GM12878 (cell line): ENCODE data around the gene MARCHF6. TPM values are rescaled to one million over a fixed set of nuclear protein-coding genes. Genes with fewer than 3 reads are reported as not detected.

Source experiments
- ATAC-seq: fragments of 200-7000 bp; cut with Tn5 transposase; 3 replicates; pipeline ENCODE4 v1.9.1; 2020; ENCODE audit warnings: mild to moderate bottlenecking, moderate library complexity
- BruUV-seq: library from RNA; stranded (reverse); fragments of 400-500 nt; replicated peaks from 2 replicates; lab custom pipeline; 2021; lab: Mats Ljungman, UMichigan
- CTCF ChIA-PET: fragments of 300-600 bp; sonication (Branson Sonifier 250); formaldehyde crosslinking; extraction: SDS; loops from one replicate; lab custom pipeline; 2021; ENCODE audit warnings: inconsistent platforms; lab: Yijun Ruan, JAX
- POLR2A ChIA-PET: fragments of 350-600 bp; formaldehyde crosslinking; extraction: SDS; loops from one replicate; lab custom pipeline; 2021; ENCODE audit warnings: inconsistent platforms; lab: Charles Lee
- RAD21 ChIA-PET: fragments of 300-600 bp; sonication (Branson Sonifier 250); formaldehyde crosslinking; loops from one replicate; lab custom pipeline; 2023; ENCODE audit warnings: antibody characterized with exemption; ENCODE audit not compliant: unreplicated experiment; lab: Charles Lee
- SMC1A ChIA-PET: fragments of 300-600 bp; sonication (Branson Sonifier 250); formaldehyde crosslinking; loops from one replicate; lab custom pipeline; 2023; ENCODE audit not compliant: unreplicated experiment, uncharacterized antibody; lab: Charles Lee
- DNase-seq: peaks from one replicate; pipeline ENCODE4 v3.0.0-alpha.2; 2011; ENCODE audit warnings: low read depth, low spot score
- FAIRE-seq: peaks from 3 replicates; lab custom pipeline; 2011; peaks lifted over from hg19 to GRCh38; lab: Jason Lieb, UNC
- H2AFZ ChIP-seq: 2 replicates; pipeline ENCODE4 v1.6.0; 2011; ENCODE audit warnings: low read depth, low read length, control low read depth; ENCODE audit not compliant: control insufficient read depth
- H3K27ac ChIP-seq: 2 replicates; pipeline ENCODE4 v1.5.1; 2011; ENCODE audit warnings: control low read depth; ENCODE audit not compliant: control insufficient read depth, insufficient read depth
- H3K27me3 ChIP-seq, 2 experiments: replicated peaks in 1 of 2; 2 replicates each; pipeline versions ENCODE4 v1.6.0 to v1.6.1; 2011; ENCODE audit warnings: low read length in 1 of 2; ENCODE audit not compliant: control insufficient read depth in 2 of 2, insufficient read depth in 2 of 2
- H3K36me3 ChIP-seq, 2 experiments: 2 replicates each; pipeline ENCODE4 v1.5.1; 2011; ENCODE audit warnings: low read length in 1 of 2; ENCODE audit not compliant: control insufficient read depth in 2 of 2, insufficient read depth in 2 of 2
- H3K4me1 ChIP-seq: 2 replicates; pipeline ENCODE4 v1.6.1; 2011; ENCODE audit warnings: mild to moderate bottlenecking, low read length, moderate library complexity, mixed read lengths; ENCODE audit not compliant: control insufficient read depth, insufficient read depth
- H3K4me2 ChIP-seq: 2 replicates; pipeline ENCODE4 v1.6.0; 2011; ENCODE audit warnings: control low read depth; ENCODE audit not compliant: control insufficient read depth, insufficient read depth
- H3K4me3 ChIP-seq: fragments of 200-600 bp; sonication (generic); 2 replicates; pipeline ENCODE4 v1.5.1; 2016
- H3K79me2 ChIP-seq: 2 replicates; pipeline ENCODE4 v1.6.0; 2011; ENCODE audit warnings: low read length; ENCODE audit not compliant: control insufficient read depth, insufficient read depth
- H3K9ac ChIP-seq: 2 replicates; pipeline ENCODE4 v1.8.0; 2011; ENCODE audit warnings: low read length, control low read depth, mixed read lengths; ENCODE audit not compliant: control insufficient read depth, insufficient read depth
- H3K9me3 ChIP-seq: replicated peaks from 3 replicates; pipeline ENCODE4 v1.5.1; 2011; ENCODE audit warnings: mild to moderate bottlenecking, low read length; ENCODE audit not compliant: control insufficient read depth, insufficient read depth
- H4K20me1 ChIP-seq: 2 replicates; pipeline ENCODE4 v1.6.0; 2011; ENCODE audit not compliant: control insufficient read depth, insufficient read depth
- BRCA1 ChIP-seq: IDR thresholded peaks from 2 replicates; pipeline ENCODE4 v1.6.1; 2011; ENCODE audit warnings: low read depth, low read length, improper control_type of control experiment
- CBX3 ChIP-seq: fragments of 200-600 bp; sonication (generic); IDR thresholded peaks from 2 replicates; pipeline ENCODE4 v1.6.1; 2016; ENCODE audit warnings: low read depth, borderline replicate concordance
- EED ChIP-seq: sonication (generic); IDR thresholded peaks from 2 replicates; pipeline ENCODE4 v1.6.1; 2016; ENCODE audit warnings: antibody characterized with exemption, low read depth
- EP300 ChIP-seq, 2 experiments: fragments of 150-350 bp in 1 of 2; IDR thresholded peaks; 2 replicates each; pipeline ENCODE4 v1.6.1; 2011 to 2012; ENCODE audit warnings: low read depth in 2 of 2, low read length in 2 of 2, borderline replicate concordance in 1 of 2, improper control_type of control experiment in 1 of 2, inconsistent platforms in 1 of 2; ENCODE audit not compliant: control insufficient read depth in 1 of 2
- MLLT1 ChIP-seq: fragments of 450-650 bp; IDR thresholded peaks from 2 replicates; pipeline ENCODE4 v1.6.1; 2016; ENCODE audit warnings: mild to moderate bottlenecking
- NRF1 ChIP-seq: conservative IDR thresholded peaks from 2 replicates; pipeline ENCODE4 v1.6.1; 2011; ENCODE audit warnings: mild to moderate bottlenecking, low read depth, low read length, improper control_type of control experiment
- RBBP5 ChIP-seq: fragments of 200-600 bp; sonication (generic); conservative IDR thresholded peaks from 2 replicates; pipeline ENCODE4 v1.6.1; 2016
- RELA ChIP-seq: fragments of 450-650 bp; IDR thresholded peaks from 2 replicates; pipeline ENCODE4 v1.8.0; 2014; ENCODE audit warnings: borderline replicate concordance; ENCODE audit not compliant: partially characterized antibody
- RELB ChIP-seq: fragments of 450-650 bp; IDR thresholded peaks from 2 replicates; pipeline ENCODE4 v1.6.1; 2017; ENCODE audit warnings: low read depth, mild to moderate bottlenecking, moderate library complexity
- SIN3A ChIP-seq: IDR thresholded peaks from 2 replicates; pipeline ENCODE4 v1.6.1; 2012; ENCODE audit warnings: low read depth, low read length, improper control_type of control experiment
- SMARCA5 ChIP-seq: fragments of 450-650 bp; IDR thresholded peaks from 2 replicates; pipeline ENCODE4 v1.6.1; 2017; ENCODE audit warnings: mild to moderate bottlenecking
- SREBF2 ChIP-seq: IDR thresholded peaks from 2 replicates; pipeline ENCODE4 v1.6.1; 2012; ENCODE audit warnings: mild to moderate bottlenecking, low read length
- WGBS: methylation state at CpG from one replicate; pipeline ENCODE4 v1.1.6; 2016; ENCODE audit warnings: low lambda C conversion rate; ENCODE audit not compliant: insufficient replicate concordance, insufficient coverage; ENCODE audit errors: missing lambda C conversion rate; 5-methylcytosine and 5-hydroxymethylcytosine counted together
- in situ Hi-C: fragments of 300-500 bp; cut with MboI; formaldehyde crosslinking; loops from 9 replicates; pipeline ENCODE4 v1.14.3; 2018; ENCODE audit warnings: mixed read lengths
- intact Hi-C: fragments of 100-400 bp; cut with micrococcal nuclease; formaldehyde crosslinking; loops from one replicate; pipeline ENCODE4 v1.14.2; 2022; ENCODE audit not compliant: unreplicated experiment
- polyA plus RNA-seq, 11 experiments: library from polyadenylated mRNA; depleted of rRNA in 4 of 11; unstranded in 6 of 11; stranded (reverse) in 5 of 11; fragments of >200 nt; fragmentation: Nextera tagmentation in 4 of 11; fragmentation: Illumina TruSeq in 1 of 11; extraction: Ambion mirVana in 4 of 11; extraction: Trizol in 1 of 11; gene quantifications; 1 replicate in 1 of 11; 2 replicates in 10 of 11; pipeline versions ENCODE4 v1.2.1 to v1.2.3, GENCODE V29; 2011 to 2016; ENCODE audit warnings: inconsistent platforms in 2 of 11, missing spikeins in 2 of 11, low read depth in 1 of 11
- total RNA-seq, 4 experiments: library from RNA; depleted of rRNA in 3 of 4; stranded (reverse); fragments of >200 nt in 3 of 4; fragmentation: Illumina TruSeq in 1 of 4; extraction: Trizol in 1 of 4; gene quantifications; 2 replicates each; pipeline versions ENCODE4 v1.2.1 to v1.2.3, GENCODE V29; 2013 to 2021
- TF ChIP-seq, protein P1 (sequence below): fragments of 450-650 bp; formaldehyde crosslinking; IDR thresholded peaks from 2 replicates; pipeline ENCODE4 v1.4.0; 2020; ENCODE audit warnings: mild to moderate bottlenecking, moderate library complexity
- TF ChIP-seq, protein P2 (sequence below): fragments of 450-650 bp; IDR thresholded peaks from 2 replicates; pipeline ENCODE4 v1.6.1; 2014; ENCODE audit warnings: mild to moderate bottlenecking
- TF ChIP-seq, protein P3 (sequence below): fragments of 450-650 bp; IDR thresholded peaks from 2 replicates; pipeline ENCODE4 v1.6.1; 2017; ENCODE audit warnings: mild to moderate bottlenecking

Gene MARCHF6
- total and polyA plus RNA-seq, 10 of the 15 experiments (the other 5 are each of a cell fraction or from before 2014, with no cell fraction given) = 39.1 to 172 (median 61.0) TPM

DNA sequence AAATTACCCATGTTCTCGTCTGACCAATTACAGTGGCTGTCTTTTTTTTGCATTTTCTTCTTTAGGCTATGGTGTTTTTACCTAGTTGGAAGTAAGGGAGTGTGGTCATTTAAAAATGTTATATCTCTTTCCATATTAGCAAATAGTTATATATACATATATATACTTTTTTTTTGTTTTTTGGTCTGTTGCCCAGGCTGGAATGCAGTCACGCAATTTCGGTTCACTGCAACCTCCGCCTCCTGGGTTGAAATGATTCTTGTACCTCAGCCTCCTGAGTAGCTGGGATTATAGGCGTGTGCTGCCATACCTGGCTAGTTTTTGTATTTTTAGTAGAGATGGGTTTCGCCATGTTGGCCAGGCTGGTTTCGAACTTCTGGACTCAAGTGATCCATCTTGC is 12.3 kb downstream of the MARCHF6 start:
- 87% methylated on average over 7 of the region's 7 CpGs for WGBS
- POLR2A ChIA-PET = no interaction called here
- in situ Hi-C loops = no loop called here
- SMC1A ChIA-PET = interaction anchor here (0.7 to 2.1 kb wide), 2 partner anchors 11 to 94 kb away, joined by 3 to 6 read pairs; no protein-coding TSS in a partner anchor
- ATAC-seq (no peak), FAIRE-seq (no peak), DNase-seq (no peak)
- Histone ChIP-seq H4K20me1 (no peaks in the 10 kb centered on the region), H3K4me2 (no peak overlapping the region), H3K4me1 (peaks cover 6% of the 10 kb centered on the region), H3K9me3 (peaks cover 2% of the 10 kb centered on the region; the same call in 2 of the 3 replicates), H3K27ac (no peak overlapping the region), H3K36me3 (peaks cover 0 to 2% of the 10 kb centered on the region in 2 experiments; a peak in 1 of 4 replicates), H3K79me2 (peaks cover 94% of the 10 kb centered on the region), H3K27me3 (no peaks in the 10 kb centered on the region), H3K4me3 (no peak overlapping the region), H3K9ac (no peak overlapping the region), H2AFZ (no peak overlapping the region)
- intact Hi-C loops = no loop called here
- RAD21 ChIA-PET = no interaction called here
- BruUV-seq = no TSS peak
- CTCF ChIA-PET = interaction anchor here (0.6 to 2.6 kb wide), 5 partner anchors 9 to 372 kb away, joined by 3 to 12 read pairs (median 5); partner anchors contain the start of gene MARCHF6
- TF ChIP-seq RELB (no peak), SIN3A (no peak), BRCA1 (no peak), MLLT1 (no peak), EP300 (IDR thresholded peaks at IDR 0.05; ENCODE audit: borderline replicate concordance in 1 of 2, control insufficient read depth in 1 of 2, low read depth in 2 of 2, low read length in 2 of 2) (no peak), RBBP5 (no peak), SREBF2 (no peak), CBX3 (no peak), EED (no peak), NRF1 (no peak), SMARCA5 (no peak), RELA (no peak)
- TF ChIP-seq, protein P1, sequence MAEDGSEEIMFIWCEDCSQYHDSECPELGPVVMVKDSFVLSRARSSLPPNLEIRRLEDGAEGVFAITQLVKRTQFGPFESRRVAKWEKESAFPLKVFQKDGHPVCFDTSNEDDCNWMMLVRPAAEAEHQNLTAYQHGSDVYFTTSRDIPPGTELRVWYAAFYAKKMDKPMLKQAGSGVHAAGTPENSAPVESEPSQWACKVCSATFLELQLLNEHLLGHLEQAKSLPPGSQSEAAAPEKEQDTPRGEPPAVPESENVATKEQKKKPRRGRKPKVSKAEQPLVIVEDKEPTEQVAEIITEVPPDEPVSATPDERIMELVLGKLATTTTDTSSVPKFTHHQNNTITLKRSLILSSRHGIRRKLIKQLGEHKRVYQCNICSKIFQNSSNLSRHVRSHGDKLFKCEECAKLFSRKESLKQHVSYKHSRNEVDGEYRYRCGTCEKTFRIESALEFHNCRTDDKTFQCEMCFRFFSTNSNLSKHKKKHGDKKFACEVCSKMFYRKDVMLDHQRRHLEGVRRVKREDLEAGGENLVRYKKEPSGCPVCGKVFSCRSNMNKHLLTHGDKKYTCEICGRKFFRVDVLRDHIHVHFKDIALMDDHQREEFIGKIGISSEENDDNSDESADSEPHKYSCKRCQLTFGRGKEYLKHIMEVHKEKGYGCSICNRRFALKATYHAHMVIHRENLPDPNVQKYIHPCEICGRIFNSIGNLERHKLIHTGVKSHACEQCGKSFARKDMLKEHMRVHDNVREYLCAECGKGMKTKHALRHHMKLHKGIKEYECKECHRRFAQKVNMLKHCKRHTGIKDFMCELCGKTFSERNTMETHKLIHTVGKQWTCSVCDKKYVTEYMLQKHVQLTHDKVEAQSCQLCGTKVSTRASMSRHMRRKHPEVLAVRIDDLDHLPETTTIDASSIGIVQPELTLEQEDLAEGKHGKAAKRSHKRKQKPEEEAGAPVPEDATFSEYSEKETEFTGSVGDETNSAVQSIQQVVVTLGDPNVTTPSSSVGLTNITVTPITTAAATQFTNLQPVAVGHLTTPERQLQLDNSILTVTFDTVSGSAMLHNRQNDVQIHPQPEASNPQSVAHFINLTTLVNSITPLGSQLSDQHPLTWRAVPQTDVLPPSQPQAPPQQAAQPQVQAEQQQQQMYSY = no peak
- TF ChIP-seq, protein P2, sequence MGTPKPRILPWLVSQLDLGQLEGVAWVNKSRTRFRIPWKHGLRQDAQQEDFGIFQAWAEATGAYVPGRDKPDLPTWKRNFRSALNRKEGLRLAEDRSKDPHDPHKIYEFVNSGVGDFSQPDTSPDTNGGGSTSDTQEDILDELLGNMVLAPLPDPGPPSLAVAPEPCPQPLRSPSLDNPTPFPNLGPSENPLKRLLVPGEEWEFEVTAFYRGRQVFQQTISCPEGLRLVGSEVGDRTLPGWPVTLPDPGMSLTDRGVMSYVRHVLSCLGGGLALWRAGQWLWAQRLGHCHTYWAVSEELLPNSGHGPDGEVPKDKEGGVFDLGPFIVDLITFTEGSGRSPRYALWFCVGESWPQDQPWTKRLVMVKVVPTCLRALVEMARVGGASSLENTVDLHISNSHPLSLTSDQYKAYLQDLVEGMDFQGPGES = no peak
- TF ChIP-seq, protein P3, sequence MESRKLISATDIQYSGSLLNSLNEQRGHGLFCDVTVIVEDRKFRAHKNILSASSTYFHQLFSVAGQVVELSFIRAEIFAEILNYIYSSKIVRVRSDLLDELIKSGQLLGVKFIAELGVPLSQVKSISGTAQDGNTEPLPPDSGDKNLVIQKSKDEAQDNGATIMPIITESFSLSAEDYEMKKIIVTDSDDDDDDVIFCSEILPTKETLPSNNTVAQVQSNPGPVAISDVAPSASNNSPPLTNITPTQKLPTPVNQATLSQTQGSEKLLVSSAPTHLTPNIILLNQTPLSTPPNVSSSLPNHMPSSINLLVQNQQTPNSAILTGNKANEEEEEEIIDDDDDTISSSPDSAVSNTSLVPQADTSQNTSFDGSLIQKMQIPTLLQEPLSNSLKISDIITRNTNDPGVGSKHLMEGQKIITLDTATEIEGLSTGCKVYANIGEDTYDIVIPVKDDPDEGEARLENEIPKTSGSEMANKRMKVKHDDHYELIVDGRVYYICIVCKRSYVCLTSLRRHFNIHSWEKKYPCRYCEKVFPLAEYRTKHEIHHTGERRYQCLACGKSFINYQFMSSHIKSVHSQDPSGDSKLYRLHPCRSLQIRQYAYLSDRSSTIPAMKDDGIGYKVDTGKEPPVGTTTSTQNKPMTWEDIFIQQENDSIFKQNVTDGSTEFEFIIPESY = no peak
